Effector CD4-positive, alpha-beta T cell (primary cell): ENCODE data around the gene SMARCA2.

Experiments
- DNase-seq: peaks from one replicate; pipeline ENCODE4 v3.0.0-alpha.2; 2020

The SMARCA2 gene

GRCh38 chr9:2150338-2150737 lies 135.2 kb downstream of the SMARCA2 start:
- DNase-seq: no peak

- DNase-seq: no peak
Measured at GRCh38 chr9:2151171-2151570, 136.0 kb downstream of the SMARCA2 start.

GRCh38 chr9:2152966-2153629 lies 138.0 kb downstream of the SMARCA2 start:
- DNase-seq: no peak

- DNase-seq: no peak
Measured at GRCh38 chr9:2153630-2154217, 138.6 kb downstream of the SMARCA2 start.

DNA sequence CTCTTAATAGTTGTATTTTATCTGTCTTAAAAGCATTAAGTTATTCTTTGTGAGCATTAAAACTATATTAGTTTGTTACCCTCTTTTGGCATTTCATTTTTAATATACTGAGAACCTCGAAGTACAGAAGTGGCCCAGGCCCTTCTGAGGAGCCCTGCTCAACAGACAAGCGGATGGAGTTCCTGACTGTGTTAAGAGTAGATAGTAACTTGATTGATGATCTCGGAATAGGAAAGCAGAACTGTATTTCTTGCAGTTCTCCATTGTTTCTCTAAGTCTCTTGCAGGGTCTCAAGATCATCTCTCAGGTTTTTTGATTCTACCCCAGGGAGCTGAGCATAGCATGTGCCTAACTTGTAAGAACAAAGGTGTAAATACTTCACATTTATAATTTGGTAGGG lies 139.6 kb downstream of the SMARCA2 start:
- no peak for DNase-seq

DNA sequence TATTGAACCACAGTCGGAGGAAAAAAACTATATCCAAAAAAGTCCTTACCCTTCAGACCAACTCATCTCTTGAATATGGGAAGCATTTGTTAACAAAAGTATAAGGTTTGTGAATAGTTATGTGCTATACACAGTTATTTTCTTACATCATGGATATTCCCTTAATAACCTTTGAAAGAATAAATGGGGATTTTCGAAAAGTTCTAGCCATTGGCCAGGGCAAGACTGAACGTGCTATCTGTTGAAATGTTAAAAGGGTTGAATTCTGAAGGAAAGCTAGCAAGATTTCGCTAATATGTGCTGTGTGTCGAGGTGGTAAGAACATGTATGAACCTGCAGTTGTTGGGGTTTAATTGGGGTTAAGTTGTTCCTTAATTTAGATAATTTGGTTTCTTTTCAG lies 140.8 kb downstream of the SMARCA2 start:
- no peak for DNase-seq

DNA sequence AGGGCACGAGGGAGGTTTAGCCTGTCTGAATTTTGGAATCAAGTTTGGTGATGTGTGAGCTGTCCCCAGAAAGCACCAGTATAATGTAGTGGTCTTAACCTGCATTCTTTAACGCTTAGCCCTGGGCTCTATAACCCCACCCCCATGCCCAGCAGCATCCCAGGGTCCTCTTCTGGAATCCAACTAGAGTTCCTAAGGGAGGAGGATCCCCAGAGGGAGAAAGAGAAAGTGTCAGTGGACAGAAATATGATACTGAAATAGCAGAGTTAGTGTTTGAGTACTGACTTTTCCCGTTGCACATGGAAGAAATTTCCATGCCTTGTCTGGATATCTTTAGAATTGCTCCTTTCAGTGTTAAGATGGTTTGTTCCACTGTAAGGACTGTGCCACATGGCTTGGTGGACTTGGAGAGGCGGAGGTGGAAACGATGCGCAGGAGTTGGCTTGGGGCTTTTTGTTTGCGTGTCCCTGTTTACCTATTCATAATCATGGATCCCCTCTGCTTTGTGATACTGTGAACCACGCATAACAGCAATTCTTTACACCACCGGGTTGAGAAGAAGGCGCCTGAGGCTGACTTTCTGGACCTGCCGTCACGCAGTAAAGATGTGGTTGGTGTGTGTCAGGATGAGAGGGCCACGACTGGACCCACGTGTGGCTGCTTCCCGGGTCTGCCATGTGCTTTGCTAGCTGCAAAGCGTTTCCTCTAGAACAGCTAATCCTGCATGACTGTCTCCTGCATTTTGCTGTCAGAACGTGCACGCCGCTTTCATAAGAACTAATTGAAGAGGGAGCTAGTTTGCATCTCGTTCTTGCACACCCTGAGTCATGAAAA lies 142.3 kb downstream of the SMARCA2 start:
- DNase-seq: no peak

DNA sequence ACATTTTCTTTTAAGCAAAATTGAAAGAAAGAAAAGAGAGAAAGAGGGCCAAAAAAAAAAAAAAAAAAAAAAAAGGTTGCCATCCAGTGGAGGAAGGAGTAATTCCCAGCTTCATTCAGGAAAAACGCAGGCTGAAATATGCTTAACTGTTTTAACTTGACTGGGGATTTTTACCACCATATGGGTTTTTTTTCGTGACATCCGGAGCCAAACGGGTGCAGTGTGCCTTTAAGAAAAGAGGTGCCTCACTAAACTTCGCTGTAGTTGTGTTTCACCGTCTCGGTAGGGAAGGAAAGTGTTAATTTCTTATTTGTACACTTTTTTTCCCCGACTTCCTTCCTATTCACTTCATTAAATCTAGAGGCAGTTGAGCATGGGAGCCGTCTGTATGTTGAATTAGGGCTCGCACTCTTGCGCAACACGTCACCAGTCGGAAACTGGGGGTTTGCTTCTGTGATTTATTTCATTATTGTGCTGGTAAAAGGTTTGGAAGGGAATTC lies 143.0 kb downstream of the SMARCA2 start:
- peak; percentile 13 for DNase-seq

GRCh38 chr9:2158766-2159430 lies 143.8 kb downstream of the SMARCA2 start:
- no peak for DNase-seq

GRCh38 chr9:2159521-2160454 lies 144.6 kb downstream of the SMARCA2 start:
- DNase-seq: no peak

GRCh38 chr9:2161661-2162060 lies 146.5 kb downstream of the SMARCA2 start:
- no peak for DNase-seq

DNA sequence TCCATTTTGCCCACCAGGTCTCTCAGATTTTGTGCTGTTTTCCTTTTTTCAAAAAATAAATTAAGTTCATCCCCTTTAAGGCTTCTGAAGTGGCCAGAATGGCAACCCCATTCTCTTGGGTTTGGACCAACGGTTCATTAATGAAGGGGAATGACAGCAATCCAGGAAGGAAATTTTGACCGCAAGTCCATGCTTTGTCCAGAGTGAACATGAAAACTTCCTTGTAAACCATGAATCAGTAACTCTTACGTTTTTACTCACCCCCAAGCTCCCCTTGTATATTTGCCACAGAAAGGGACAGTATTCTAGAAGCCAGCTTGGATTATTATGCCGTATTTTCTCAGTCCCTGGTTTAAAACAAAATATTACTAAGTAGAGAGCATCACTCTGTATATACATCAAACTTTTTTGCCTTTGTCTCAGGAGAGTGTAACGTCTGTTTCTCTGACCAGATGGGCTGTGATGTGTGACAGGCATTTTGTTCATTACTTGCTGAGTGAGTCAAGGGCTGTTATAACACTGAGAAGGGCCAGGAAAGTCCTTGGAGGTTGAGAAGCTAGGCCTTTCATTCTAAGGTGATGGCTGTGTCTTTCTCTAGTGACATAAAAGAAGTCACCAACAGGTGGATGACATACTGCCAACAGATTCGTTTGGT lies 148.2 kb downstream of the SMARCA2 start:
- no peak for DNase-seq

GRCh38 chr9:2164268-2164667 lies 149.1 kb downstream of the SMARCA2 start:
- DNase-seq: no peak

DNA sequence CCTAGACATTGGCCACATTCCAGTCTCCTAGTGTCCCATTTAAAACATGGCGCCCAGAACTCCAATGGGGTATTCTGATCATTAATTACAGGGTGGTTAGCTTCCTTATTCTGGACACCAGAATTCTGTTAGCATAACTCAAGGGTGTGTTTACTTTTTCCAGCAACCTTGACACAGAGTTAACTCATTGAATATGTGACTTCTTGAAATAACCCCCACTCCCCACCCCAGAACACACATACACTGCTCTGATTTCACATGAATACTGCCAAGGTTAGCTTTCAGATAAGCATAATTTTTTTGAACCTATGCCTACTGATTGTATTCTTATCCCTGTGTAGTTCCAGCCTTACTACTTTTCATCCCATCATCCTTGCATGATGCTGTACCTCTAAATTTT lies 151.1 kb downstream of the SMARCA2 start:
- DNase-seq: no peak

GRCh38 chr9:2169035-2169434 lies 153.9 kb downstream of the SMARCA2 start:
- DNase-seq: no peak

DNA sequence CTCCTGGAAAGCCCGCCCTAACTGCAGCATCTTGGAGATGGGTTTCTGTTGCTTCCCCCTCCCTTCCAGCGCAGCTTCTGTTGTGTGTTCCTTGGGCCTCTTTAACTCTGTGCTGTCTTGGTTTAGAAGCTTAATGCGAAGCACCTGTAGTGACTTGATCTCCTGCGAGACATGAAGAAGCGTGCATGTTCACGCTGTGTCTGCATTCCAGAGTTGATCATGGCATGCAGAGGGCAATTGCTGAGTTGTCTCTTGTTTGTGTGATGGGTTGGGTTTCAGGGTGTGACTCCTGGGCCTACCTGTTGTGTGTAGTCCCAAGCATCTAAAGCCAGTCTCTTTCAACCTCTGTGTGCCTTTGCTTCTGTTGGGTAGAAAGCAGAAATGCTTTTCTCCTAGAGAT lies 155.6 kb downstream of the SMARCA2 start:
- no peak for DNase-seq

- no peak for DNase-seq
Measured at GRCh38 chr9:2173170-2173569, 158.0 kb downstream of the SMARCA2 start.

DNA sequence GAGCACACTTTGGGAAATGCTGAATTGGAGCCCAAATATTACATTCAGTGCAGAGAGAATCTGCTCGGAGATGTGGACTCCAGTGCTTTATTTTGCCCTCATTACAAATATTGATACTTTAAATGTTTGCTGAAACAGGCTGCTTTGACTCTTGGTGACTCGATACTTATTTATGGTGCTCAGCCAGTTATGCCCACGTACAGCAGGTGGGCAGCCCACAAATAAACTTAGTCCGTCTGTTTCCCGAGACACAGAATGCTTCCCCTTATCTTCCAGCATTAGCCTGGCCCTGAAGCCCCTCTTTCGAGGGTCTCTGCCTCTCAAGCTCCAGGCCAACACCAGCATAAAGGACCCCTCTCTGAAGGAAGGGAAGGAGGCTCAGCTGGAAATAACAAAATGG lies 158.7 kb downstream of the SMARCA2 start:
- no peak for DNase-seq

GRCh38 chr9:2174306-2174705 lies 159.2 kb downstream of the SMARCA2 start:
- DNase-seq: no peak

- DNase-seq: no peak
Measured at GRCh38 chr9:2174911-2175310, 159.8 kb downstream of the SMARCA2 start.

DNA sequence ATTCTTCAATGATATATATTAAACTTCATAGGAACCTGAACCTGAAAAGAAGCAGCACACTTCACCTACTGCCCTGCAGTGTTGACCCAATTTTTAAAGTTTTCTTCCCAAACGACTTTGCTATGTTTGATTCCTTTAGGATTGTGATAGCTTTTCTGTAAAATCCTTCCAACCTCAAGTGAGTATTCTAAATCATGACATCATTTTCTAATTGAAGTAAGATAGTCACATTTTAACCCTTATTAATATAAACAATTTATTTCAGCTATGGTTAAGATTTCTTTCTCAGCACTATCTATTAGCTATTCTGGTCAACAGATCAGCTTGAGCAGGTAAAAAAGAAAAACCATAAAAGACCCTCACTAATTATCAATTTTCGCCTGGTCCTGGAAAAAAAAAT lies 162.0 kb downstream of the SMARCA2 start:
- no peak for DNase-seq
